Activated T-cell treated with anti-CD3 and anti-CD28 coated beads for 24 hours (primary cell): ENCODE measurements around the gene SLC24A3.

Experiments
- DNase-seq: peaks from one replicate; pipeline ENCODE4 v3.0.0-alpha.2; 2020; ENCODE audit warnings: low read depth

The SLC24A3 gene

DNA sequence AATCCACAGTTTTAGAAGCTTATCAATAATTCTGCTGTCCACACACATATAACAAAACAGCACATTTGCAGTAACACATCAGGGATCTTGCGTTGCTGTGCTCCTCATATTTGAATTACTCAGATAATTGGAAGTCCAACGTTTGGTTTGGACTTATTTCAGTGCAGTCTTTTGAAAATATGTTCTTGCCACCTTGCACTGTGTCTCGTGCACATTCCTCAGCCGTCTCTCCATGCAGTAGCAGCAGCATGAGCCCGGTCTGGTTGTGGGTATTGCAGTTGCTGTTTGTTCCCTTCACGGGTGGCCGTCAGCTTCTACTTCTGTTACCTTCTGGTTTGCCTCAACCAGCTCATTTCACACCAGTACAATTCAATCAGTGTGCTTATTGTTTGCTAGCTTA, 215.5 kb downstream of the SLC24A3 start:
- DNase-seq: no peak

DNA sequence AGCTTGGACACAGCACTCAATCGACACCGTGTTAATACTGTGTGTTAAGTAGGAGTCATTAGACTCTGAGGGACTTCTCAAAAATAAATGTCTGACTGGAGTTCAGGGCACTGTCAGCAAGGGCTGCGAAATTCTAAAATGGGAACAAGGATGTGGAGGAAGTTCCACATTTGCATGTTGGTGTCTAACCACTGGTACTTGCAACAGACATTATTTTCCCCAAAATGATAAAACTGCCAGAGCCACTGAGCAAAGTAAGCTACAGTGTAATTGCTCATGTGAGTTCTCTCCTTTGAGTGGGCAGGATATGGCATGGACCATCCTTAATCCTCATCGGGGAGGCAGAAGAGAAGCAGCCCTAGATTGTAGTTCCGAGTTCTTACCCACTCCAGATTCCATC, 215.9 kb downstream of the SLC24A3 start:
- no peak for DNase-seq

DNA sequence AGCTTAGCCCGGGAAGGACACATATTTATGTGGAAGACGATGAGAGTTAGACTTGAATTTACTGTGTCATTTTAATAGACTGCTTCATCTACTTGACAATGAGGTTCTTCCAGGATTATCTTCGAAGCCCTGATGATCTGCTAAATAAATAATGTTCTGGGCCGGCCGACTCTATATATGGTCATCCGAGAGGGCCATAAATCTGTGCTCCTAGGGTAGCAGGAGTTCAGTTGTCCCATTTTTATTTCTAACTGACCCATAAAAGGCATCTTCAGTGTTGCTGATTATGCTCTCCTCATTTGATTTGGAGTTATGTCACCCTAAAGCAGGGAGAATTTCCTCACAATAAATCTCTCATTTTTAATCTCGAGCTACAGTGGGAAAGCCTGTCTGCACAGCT, 217.1 kb downstream of the SLC24A3 start:
- DNase-seq: no peak

DNA sequence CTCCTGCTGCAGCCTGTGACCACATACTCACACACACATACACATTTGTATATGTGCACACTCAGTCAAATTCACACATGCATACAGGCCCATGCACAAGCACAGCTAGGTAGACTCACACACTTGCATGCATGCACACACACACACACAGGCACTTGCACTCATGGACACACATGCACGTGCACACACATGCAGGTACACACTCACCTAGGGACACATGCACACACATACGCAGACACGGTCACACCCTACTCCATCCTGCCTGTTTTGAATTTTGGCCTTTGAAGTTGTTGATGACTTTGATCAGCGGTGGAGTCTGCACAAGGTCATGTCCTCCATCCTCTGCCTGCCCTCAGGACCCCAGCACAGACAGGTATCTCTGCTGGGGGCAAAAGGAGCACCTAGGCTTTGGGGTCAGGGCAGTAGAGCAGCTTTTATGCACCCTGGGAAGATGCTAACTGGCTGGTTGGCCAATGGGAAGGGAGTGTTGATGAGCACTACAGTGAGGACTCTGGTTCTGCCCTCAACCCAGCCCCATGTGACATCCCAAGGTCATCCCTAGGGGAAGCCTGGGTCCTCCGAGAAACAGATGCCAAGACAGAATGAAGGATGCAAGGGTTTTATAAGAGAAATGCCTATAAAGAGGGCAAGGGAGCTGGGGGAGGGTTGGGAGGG, 218.3 kb downstream of the SLC24A3 start:
- no peak for DNase-seq

DNA sequence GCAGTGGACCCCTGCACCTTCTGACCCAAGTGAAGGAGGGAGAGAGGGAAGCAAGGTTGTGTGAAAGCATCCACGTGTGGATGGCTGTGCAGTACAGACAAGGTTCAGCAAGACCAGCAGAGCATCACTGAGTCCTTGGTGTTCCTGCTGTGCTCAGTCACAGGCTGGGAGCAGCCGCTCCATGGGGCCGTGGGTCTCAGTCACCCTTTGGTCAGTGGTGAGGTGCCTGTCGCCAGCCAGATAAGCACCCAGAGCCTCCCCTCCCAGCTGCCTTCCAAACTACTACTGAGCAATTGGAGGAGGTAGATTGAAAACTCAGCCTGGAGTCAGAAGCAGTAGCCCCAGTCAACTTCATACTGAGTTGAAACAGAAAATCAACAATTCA, 218.9 kb downstream of the SLC24A3 start:
- no peak for DNase-seq

DNA sequence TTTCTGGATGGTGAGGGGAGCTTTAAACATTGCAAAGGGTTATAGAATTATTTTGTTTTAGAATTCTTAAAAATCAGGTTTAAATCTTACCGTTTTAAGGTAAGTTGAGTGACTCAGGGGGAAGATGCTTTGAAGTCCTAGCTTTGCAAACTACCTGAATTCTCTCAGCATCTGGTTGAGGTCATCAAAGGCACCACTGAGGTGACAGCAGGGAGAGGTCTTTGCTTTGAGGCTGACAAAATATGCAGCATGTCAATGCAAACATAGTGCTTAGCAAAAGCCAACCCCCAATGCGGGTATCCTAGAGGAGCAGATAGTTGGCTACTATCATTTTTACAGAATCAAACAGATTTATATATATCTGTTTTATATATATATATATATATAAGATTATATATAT, 219.5 kb downstream of the SLC24A3 start:
- no peak for DNase-seq

DNA sequence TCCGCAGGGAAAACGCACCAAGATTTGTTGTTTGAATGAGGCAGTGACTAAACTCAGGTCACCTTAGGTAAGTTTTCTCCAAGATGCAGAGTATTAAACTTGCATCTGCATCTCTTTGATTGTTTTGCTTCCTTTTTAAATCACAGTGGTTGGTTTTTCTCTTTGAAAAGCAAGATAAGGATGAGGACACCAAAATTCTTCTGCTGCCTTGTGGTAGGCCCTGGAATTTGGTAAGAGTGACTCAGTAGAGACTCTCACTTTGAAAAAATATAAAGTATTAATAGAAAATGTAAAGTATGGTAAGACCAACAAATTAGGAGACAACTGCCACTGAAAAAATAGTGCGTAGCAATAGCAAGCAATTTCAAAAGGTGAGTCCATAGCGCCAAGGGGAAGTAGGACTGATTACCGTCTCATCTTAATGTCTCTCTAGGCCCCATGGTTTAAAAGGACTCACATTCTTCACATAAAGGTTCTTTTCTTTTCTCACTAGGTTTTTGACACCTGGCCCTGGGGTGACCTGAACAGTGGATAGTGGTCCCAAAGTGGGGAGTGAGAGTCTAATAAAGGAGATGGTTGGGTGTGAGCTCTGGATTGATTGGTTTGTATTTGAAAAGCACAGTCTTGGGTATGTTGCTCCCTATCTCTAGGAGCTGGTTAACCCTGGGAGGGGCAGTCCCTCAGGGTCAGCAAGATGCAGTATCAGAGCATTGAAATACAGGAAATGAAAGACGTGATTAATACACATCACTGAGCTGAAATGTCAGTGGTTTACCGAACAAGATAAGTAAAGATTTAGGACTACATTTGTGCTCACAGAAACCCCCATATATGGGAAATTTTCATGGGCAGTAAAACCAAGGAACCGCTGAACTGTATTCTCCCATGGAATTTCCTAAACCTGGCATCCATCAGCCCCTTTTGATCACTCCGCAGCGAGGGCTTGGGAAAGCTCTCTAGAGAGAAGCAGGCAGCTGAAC, 221.2 kb downstream of the SLC24A3 start:
- DNase-seq: no peak

DNA sequence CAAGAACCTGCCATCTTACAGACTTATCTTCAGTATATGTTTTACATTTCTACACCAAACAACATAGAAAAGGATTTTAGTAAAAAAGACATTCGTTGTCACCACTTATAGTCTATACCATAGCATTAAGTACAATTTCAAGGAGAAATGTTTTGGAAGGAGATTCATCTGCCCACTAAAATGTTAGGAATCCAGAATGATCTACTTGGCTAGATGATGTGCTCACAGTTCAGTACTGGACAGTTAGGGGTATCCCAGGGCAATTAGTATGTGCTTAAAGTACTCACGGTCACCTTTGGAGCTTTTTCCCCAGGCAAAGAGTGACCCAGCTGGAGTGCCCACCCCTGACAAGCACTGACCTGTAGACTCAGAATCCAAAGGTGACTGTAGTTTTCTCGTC, 222.9 kb downstream of the SLC24A3 start:
- no peak for DNase-seq

DNA sequence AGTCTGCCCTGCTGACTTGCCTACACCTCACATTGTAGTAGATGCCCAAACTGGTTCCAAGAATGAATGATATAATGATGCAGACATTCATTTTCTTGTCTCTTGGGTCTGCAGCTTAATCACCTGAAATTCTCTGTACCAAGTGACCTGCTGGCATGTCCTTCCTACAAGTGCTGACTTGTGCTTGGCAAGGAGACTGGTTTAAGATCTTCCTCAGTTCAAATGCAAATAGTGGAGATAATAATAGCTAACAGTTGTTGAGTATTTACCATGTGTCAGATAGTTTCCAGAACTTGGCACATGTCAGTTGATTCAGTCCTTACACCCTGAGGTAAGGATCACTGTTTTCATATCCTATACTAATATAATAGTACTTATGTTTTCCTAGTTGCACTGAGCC, 223.4 kb downstream of the SLC24A3 start:
- no peak for DNase-seq

DNA sequence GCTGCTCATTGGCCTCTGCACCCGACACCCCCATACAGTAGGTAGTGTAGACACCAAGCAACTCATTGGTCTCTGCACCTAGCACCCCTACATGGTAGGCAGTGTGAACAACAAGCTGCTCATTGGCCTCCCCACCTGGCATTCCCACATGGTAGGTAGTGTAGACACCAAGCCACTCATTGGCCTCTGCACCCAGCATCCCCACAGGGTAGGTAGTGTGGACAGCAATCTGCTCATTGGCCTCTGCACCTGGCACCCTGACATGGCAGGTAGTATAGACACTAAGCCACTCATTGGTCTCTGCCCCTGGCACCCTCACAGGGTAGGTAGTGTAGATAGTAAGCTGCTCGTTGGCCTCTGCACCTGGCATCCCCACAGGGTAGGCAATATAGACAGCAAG, 226.0 kb downstream of the SLC24A3 start:
- no peak for DNase-seq

DNA sequence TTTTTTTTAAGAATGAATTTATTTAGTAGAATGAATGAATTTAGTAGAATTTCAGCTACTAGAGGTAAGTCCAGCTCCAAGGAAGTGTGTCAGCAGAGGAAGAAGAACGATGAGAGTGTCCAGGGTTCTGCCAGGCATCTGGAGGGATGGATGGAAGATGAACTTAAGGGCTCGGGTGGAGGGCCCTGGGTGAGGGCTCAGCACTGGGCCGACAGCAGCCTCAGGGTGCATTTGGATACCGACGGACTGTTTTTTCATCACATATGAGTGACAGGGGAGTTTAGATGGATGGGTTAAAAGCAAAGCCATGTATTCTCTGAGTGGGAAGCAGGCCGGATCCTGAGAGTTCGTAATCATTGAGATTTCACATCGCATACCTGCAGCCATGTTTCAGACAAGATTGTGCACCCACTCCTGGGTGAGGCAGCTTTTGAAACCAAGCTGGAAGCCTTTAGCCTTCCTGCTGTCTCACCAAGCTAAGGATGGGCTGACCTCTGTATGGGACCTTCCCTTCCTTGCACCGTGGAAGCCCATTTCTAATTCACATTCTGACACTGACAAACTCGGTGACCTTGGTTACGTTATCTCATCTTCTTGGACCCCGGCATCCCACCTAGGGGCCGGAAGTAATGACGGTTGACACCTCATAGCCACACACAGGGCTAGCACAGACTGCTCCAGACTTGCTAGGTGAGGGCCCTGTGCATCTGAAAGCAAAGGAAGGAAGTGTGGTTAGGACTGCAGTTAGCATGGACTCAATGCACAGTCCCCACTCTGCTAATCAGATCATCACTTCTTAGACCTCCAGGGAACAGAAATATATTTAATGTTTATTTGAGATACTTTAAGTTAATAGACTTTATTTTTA, 228.5 kb downstream of the SLC24A3 start:
- no peak for DNase-seq

DNA sequence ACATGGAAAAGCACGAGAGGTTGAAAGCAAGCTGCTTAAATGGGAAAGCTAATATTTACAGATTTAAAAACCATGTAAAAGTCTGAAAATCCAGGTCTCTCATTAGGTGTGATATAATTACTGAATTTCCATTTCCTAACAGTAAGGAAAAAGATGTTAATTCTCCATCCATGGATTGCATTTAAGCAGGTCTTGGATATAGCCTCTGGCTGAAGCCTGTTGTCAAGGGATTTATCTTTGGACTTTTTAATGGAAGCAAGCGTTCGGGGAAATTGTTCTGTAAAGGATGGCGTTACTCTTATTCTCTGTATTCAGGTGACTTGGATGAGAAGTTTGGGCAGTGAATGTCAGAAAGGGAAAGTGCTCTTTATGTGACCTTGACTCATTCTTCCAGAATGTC, 233.8 kb downstream of the SLC24A3 start:
- DNase-seq: no peak

DNA sequence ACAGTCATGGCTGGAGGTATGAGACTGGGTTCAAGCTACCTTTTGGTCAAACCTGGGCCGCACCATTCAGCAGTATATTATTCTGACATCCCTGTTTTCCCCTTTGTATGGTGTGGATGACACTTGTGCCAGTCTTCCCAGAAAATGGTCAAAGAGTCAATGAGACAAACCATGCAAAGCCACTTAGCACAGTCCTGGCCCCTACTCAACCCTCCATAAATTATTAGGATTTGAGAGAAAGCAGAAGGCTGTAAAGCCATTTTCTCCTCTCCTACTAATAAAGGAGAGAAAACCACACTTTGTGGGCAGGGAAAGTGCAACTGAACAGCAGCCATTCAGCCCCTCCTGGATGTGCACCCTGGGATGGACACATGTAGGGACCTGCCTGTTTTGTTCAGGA, 236.2 kb downstream of the SLC24A3 start:
- DNase-seq: no peak

DNA sequence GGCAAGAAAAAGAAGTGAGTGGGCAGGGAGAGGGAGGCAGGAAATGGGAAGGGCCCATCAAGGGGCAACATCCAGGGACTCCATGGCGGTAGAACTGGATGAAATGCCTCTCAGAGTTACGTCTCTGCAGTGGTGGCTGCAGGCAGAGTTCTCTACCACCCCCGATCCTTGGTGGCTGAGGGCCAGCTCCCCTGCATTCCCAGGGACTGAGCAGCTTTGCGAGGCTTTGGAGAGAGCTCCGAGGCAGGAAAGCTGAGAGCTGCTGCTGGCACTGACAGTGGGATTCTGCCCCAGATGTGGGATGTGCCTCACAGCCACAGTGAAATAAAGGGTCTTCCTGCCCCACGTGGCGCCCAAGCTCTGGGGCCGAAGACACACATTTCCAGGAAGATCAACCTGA, 236.6 kb downstream of the SLC24A3 start:
- no peak for DNase-seq

DNA sequence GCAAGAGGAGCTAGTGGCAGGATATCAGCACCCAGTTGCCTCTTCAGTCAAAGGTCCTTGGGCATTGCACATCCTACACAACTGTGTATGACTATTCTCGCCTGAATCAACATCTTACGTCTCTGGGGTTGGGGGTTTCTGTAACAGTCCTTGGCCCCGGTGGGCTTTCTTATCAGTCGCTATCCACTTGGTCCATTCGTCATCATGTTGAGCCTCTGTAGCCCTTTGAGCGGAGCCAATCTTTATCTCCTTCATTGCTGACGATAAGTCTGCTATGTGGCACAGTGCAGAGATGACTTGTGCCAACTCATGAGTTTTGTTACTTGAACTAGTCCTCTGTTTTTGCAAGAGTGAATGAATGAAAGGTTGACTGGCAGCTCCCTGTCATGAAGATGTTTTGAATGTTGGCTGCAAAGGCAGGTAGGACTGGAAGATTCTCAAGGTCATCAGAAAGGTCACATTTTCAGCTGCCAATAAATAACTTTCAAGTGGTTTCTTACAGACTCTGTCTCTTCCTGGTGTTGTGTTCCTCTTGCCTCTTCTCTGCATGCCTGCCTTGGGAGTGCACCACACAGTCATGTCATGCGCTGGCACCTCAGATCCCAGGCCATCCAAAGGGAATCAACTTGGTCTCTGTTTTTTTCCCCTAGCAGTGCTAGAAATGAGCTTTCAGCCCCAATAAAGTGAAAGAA, 238.9 kb downstream of the SLC24A3 start:
- DNase-seq: no peak

DNA sequence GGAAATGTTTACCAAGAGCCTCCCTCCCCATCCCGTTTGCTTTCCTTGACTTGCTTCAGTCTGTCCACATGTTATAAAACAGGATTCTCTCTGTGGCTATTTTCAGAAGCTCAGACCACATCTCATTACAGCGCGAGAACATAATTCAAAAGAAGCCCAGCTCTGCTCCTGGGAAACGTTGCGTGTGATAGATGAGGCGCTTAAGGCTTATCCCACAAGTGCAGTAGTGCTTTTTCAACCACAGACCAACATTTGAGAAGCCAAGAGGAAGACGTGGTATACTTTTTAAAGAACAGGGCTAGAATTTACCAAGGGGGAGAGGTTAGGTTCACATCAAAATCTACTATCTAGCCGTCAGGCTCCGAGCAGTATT, 239.5 kb downstream of the SLC24A3 start:
- DNase-seq: no peak

DNA sequence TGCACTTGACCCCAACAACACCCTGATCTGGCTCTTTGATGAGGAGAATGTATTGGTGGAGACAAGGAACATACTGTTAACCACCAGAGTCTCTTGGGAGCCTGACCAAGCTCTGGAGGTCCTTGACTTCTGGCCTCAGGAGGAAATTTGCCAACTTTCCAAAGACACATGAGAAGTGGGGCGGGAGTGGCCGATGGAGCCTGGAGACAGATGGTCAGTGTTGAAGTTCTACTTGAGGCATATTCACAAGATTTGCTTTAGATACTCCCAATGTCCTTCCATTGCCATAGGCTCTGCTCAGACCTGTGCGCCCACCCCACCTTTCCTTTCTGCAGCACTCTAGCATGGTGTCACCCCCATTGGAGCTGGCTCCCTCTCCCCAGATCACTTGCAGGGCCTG, 241.0 kb downstream of the SLC24A3 start:
- no peak for DNase-seq

DNA sequence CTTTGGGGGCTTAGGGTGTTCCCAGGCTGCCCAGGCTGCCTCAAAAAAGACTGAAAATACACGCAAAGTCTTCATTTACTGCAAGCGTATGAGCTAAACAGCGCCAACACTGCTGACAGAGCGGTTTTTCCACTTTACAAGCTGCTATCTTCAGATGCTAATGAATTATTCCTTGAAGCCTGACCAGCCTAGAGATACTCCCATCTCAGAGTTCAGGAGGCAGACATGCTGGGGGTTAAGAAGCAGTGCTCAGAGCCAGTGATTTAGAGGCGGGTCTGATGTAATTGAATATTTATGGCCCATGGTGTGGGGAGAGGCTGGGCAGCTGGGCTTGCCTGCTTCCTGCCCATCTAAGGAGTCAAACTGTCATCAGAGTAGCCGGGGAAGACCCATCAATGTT, 241.4 kb downstream of the SLC24A3 start:
- DNase-seq: no peak

DNA sequence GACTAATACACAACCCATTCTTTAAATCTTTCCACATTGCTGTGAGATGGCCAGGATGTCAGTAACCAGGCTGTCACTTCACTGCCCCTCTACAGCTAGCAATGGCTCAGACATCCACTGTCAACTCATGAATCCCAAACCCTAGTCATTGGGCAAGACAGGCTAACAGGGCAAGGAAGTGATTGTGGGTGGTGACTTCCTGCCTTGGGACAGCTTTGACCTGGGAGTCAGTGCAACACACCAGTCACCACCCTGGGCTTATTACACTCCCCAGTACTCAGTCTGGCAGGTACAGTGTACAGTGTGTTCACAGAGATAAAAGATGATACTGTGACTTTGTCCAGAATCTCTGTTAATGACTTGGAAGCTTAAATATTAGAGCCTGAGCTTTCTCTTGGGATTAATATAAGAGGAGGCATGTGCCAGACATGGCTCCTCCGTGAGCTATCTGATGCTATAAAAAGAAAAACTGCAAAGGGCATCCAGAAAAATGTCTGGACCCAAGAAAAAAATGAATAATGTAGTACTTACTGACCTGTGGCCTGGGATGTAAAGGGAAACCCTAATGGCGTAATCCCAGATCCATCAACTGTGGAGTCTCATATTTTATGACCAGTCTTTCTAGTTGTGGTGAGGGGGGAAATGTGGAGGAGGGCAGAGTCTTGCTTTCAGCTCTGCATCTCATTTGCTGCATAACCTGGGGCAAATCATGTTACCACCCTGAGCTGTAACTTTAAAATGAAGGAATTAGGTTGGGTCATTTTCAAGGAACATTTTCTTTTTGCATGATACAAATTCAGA, 244.4 kb downstream of the SLC24A3 start:
- DNase-seq: no peak

DNA sequence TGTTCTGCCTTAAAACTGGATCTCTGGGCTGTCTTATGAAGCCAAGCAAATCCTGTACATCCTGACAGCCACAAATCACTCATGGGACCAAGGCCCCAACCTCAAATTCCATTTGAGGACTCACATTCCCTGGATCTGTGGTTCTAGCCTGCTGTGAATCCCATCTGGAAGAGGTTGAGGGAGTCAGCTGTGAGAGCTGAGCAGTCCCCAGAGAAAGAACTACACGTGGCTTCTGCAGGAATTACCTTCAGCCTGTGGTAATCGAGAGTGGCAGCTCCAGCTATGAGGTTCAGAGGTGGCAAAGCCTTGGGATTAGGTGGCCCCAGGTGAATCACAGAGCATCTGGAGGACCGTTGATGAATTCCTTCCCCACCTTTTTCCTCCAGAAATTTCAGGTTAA, 245.2 kb downstream of the SLC24A3 start:
- DNase-seq: no peak

DNA sequence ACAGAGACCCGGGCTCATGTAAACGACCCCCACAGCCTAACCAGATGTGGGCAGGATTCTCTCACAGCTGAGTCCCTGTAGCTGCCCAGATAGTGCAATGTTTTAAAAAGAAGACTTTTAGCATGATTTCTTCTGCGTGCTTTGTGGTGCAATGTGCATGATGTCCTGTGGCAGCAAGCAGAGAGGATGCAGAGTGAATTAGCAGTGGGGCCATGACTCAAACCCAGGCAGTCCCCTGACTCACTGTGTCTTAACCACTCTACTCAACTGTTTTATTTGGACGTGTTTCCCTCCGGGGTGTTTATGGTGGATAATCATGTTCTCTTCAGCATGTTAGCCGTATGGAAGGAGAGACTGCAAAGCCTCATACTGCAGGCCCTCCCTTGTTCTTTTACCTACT, 247.9 kb downstream of the SLC24A3 start:
- no peak for DNase-seq
